ENCODE measurements around the gene RTN4R.

DNA sequence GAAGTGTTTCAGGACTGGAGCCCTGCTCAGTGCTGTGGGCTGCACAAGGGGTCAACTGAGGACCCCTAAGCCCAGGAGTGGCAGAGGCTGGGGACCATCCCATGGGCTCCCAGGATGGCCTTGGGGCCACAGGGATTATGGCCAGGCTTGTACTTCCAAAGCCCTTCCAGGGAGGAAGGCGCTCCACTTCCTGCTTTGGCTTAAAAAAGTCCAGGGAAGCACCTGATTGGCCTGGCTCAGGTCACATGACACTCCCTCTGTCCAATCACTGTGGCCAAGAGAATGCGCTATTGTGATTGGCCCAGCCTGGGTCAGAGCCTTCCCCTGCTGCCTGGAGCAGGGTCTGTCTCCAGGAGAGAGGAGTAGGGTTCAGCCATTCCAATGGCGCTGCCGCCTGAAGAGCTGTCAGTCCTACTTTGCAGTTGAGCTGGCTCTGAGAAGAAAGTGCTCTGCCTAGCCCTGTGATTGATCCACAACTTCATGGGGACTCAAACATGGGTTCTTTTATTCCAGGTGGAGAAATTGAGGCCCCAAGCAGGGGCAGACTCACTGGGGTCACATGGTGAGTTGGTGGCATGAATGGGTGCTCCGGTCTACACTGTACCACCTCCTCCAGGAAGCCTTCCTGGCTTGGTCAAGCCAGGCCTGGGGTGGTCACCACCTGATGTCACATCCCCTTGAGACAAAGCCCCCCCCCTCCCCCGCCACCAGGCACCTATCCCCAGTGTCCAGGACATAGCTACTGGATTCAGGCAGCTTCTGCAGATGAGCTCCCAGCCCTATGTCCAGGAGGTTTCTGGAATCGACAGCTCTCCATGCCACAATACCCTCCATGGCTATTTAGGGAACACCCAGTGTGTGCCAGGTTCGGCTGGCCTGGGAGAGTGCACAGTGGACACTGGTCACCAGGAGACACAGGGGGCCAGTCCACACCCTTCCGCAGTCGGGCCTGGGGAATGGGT is 48.2 kb downstream of the RTN4R start:
- TF ChIP-seq TGIF2 (CRISPR knock-in tag; IDR thresholded peaks at IDR 0.05), result no peak
- no peak for TF ChIP-seq EZH2 (IDR thresholded peaks at IDR 0.05; ENCODE audit: borderline replicate concordance, low read depth, low read length)
- no peak for TF ChIP-seq TCF7 (IDR thresholded peaks at IDR 0.05; ENCODE audit: borderline replicate concordance)
- no peak for TF ChIP-seq KAT2B (IDR thresholded peaks at IDR 0.05; ENCODE audit: low read depth, low read length)
- no peak for TF ChIP-seq MAZ (CRISPR knock-in tag; conservative IDR thresholded peaks at IDR 0.05 in 1 of 2, IDR thresholded peaks at IDR 0.05 in 1 of 2)
- no peak for TF ChIP-seq ATF6 (CRISPR knock-in tag; IDR thresholded peaks at IDR 0.05)
- no peak for TF ChIP-seq ZNF197 (CRISPR knock-in tag; IDR thresholded peaks at IDR 0.05; ENCODE audit: low read depth)
- no peak for TF ChIP-seq CTCF (IDR thresholded peaks at IDR 0.05 in 2 of 3, conservative IDR thresholded peaks at IDR 0.05 in 1 of 3; ENCODE audit: insufficient read depth in 2 of 3, low read depth in 1 of 3, low read length in 3 of 3)
- TF ChIP-seq POLR2A (conservative IDR thresholded peaks at IDR 0.05), result no peak
- TF ChIP-seq, protein P1, sequence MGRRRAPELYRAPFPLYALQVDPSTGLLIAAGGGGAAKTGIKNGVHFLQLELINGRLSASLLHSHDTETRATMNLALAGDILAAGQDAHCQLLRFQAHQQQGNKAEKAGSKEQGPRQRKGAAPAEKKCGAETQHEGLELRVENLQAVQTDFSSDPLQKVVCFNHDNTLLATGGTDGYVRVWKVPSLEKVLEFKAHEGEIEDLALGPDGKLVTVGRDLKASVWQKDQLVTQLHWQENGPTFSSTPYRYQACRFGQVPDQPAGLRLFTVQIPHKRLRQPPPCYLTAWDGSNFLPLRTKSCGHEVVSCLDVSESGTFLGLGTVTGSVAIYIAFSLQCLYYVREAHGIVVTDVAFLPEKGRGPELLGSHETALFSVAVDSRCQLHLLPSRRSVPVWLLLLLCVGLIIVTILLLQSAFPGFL (CRISPR knock-in tag; IDR thresholded peaks at IDR 0.05), result no peak

Data from K562 (cell line).